Erythroblast (primary cell): ENCODE results near the gene SGK2.

Experiments used
- GATA1 ChIP-seq: IDR thresholded peaks from 2 replicates; pipeline ENCODE4 v1.6.1; 2011; ENCODE audit warnings: low read depth, mild to moderate bottlenecking, control low read depth, low read length, moderate library complexity
- POLR2A ChIP-seq: IDR thresholded peaks from 2 replicates; pipeline ENCODE4 v1.6.1; 2011; ENCODE audit warnings: mild to moderate bottlenecking, low read length

DNA sequence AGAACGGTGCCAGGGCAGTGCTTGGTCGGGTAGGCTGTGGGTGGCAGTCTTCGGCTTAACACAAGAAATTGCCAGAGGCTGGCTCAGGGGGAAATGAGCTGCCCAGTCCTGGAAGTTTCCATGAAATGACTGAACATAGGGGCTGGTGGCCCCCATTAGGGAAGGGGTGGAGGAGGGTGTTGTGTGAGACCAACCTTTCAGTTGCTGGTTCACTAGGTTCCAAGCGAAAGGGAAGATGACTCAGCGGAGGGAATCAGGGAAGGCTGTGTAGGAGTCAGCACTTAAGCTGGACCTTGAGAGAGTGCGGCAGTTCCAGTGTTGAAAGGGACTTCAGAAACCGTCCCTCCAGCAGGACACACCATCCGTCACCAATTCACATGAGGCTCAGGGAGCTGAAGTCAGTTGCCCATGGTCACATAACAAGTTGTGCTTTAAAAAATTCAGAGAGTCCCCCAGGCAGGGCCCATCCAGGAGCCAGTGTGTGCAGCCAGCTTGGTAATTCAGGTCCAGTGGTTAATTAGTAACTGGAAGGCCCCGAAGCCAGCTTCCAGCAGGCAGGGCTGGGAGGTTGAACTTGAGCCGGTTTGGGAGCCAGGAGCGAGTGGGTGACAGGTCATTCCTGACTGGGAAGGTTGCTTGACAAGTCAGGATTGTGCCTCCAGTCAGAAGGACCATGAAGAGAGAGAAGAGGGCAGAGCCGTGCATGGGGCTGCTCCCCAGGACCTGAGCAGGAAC, at the start of gene SGK2:
- no peak for TF ChIP-seq POLR2A
- no peak for TF ChIP-seq GATA1
